H1 (cell line): ENCODE measurements around the gene PUS7L. TPM values are rescaled to one million over a fixed set of nuclear protein-coding genes. Genes with fewer than 3 reads are reported as not detected.
A peak's percentile ranks its signal among the peaks of the same experiment; 100 is the strongest.

Experiments used
- CTCF ChIA-PET: fragments of 300-600 bp; sonication (Branson Sonifier 250); formaldehyde crosslinking; loops from one replicate; lab custom pipeline; 2021; ENCODE audit not compliant: partially characterized antibody; lab: Charles Lee
- POLR2A ChIA-PET: fragments of 300-600 bp; sonication (Branson Sonifier 250); formaldehyde crosslinking; loops from one replicate; lab custom pipeline; 2021; ENCODE audit warnings: inconsistent platforms; ENCODE audit not compliant: partially characterized antibody; lab: Charles Lee
- DNase-seq, 2 experiments: peaks; one replicate each; pipeline versions ENCODE4 v3.0.0 to v3.0.0-alpha.2; 2010 to 2022; ENCODE audit warnings: low spot score in 2 of 2, low read depth in 1 of 2, mixed read lengths in 1 of 2
- FAIRE-seq: peaks from 2 replicates; lab custom pipeline; 2011; peaks lifted over from hg19 to GRCh38; lab: Jason Lieb, UNC
- H2AFZ ChIP-seq: 2 replicates; pipeline ENCODE4 v1.8.1; 2012; ENCODE audit warnings: low read length, inconsistent platforms
- H2AK5ac ChIP-seq: 2 replicates; pipeline ENCODE4 v1.6.1; 2013; ENCODE audit warnings: low read depth, low read length
- H2BK120ac ChIP-seq: replicated peaks from 2 replicates; pipeline ENCODE3; 2013; ENCODE audit warnings: low read depth, low read length, inconsistent platforms
- H2BK12ac ChIP-seq: 2 replicates; pipeline ENCODE4 v1.6.1; 2013; ENCODE audit warnings: low read depth, low read length
- H2BK15ac ChIP-seq: 2 replicates; pipeline ENCODE4 v1.6.1; 2013; ENCODE audit warnings: low read length
- H2BK20ac ChIP-seq: 2 replicates; pipeline ENCODE4 v1.6.1; 2013; ENCODE audit warnings: low read length
- H2BK5ac ChIP-seq: 2 replicates; pipeline ENCODE4 v1.6.1; 2013; ENCODE audit warnings: low read depth, low read length
- H3K14ac ChIP-seq: 2 replicates; pipeline ENCODE4 v1.6.1; 2013; ENCODE audit warnings: inconsistent platforms; ENCODE audit not compliant: insufficient read length
- H3K18ac ChIP-seq: 2 replicates; pipeline ENCODE4 v1.6.1; 2013; ENCODE audit warnings: low read length; ENCODE audit errors: extremely low read depth
- H3K23ac ChIP-seq: 2 replicates; pipeline ENCODE4 v1.6.1; 2013; ENCODE audit warnings: inconsistent platforms; ENCODE audit not compliant: insufficient read length
- H3K23me2 ChIP-seq: 2 replicates; pipeline ENCODE4 v1.6.1; 2013; ENCODE audit warnings: low read depth, low read length
- H3K27ac ChIP-seq: 2 replicates; pipeline ENCODE4 v1.6.1; 2011; ENCODE audit warnings: low read depth, low read length, inconsistent platforms
- H3K27me3 ChIP-seq, 4 experiments: replicated peaks in 1 of 4; 1 replicate in 1 of 4; 2 replicates in 3 of 4; pipeline versions ENCODE4 v1.6.1 to v1.8.1; 2011 to 2013; ENCODE audit warnings: low read length in 3 of 4, mild to moderate bottlenecking in 3 of 4, inconsistent platforms in 2 of 4, mixed read lengths in 2 of 4, moderate library complexity in 1 of 4; ENCODE audit not compliant: control insufficient read depth in 3 of 4, insufficient read depth in 3 of 4; ENCODE audit errors: extremely low read depth in 1 of 4
- H3K36me3 ChIP-seq, 4 experiments: 2 replicates each; pipeline versions ENCODE4 v1.6.1 to v1.8.1; 2011 to 2013; ENCODE audit warnings: mild to moderate bottlenecking in 4 of 4, low read length in 3 of 4, moderate library complexity in 2 of 4, control low read depth in 1 of 4, inconsistent platforms in 1 of 4; ENCODE audit not compliant: insufficient read depth in 4 of 4, control insufficient read depth in 2 of 4
- H3K4ac ChIP-seq: replicated peaks from 2 replicates; pipeline ENCODE3; 2013; ENCODE audit warnings: low read length, low read depth, mixed read lengths, inconsistent platforms; ENCODE audit not compliant: insufficient read length
- H3K4me1 ChIP-seq, 4 experiments: replicated peaks in 1 of 4; 1 replicate in 1 of 4; 2 replicates in 3 of 4; pipeline versions ENCODE4 v1.6.1 to v1.8.1; 2011 to 2013; ENCODE audit warnings: low read length in 3 of 4, inconsistent platforms in 2 of 4, mixed read lengths in 1 of 4; ENCODE audit not compliant: insufficient read depth in 4 of 4, control insufficient read depth in 3 of 4
- H3K4me2 ChIP-seq, 2 experiments: 2 replicates each; pipeline versions ENCODE4 v1.6.1 to v1.8.1; 2011 to 2013; ENCODE audit warnings: low read depth in 2 of 2, low read length in 2 of 2, control low read depth in 1 of 2, inconsistent platforms in 1 of 2, mild to moderate bottlenecking in 1 of 2; ENCODE audit not compliant: insufficient read depth in 1 of 2
- H3K4me3 ChIP-seq, 4 experiments: fragments of 200-600, 300-600 bp in 1 of 4; sonication (generic), shearing (Covaris generic), sonication (Bioruptor Twin) in 1 of 4; 2 replicates each; pipeline versions ENCODE4 v1.5.1 to v1.8.1; 2011 to 2016; ENCODE audit warnings: low read length in 4 of 4, low read depth in 3 of 4, control low read depth in 2 of 4, inconsistent platforms in 2 of 4, mild to moderate bottlenecking in 2 of 4, mixed read lengths in 1 of 4, moderate library complexity in 1 of 4; ENCODE audit not compliant: insufficient read depth in 2 of 4; ENCODE audit errors: extremely low read depth in 1 of 4
- H3K56ac ChIP-seq: replicated peaks from 2 replicates; pipeline ENCODE3; 2013; ENCODE audit warnings: low read depth, mild to moderate bottlenecking, mixed read lengths, low read length, inconsistent platforms; ENCODE audit not compliant: insufficient read length
- H3K79me1 ChIP-seq: 2 replicates; pipeline ENCODE4 v1.6.1; 2013; ENCODE audit warnings: low read depth, low read length, control low read depth
- H3K79me2 ChIP-seq, 2 experiments: 2 replicates each; pipeline versions ENCODE4 v1.6.1 to v1.8.1; 2012 to 2013; ENCODE audit warnings: low read length in 2 of 2, mild to moderate bottlenecking in 2 of 2, inconsistent platforms in 1 of 2; ENCODE audit not compliant: insufficient read depth in 2 of 2, control insufficient read depth in 1 of 2
- H3K9ac ChIP-seq, 4 experiments: replicated peaks in 1 of 4; 1 replicate in 1 of 4; 2 replicates in 3 of 4; pipeline versions ENCODE4 v1.6.1 to v1.8.1; 2011 to 2013; ENCODE audit warnings: low read depth in 3 of 4, low read length in 3 of 4, control low read depth in 2 of 4, mild to moderate bottlenecking in 2 of 4, moderate library complexity in 2 of 4, inconsistent platforms in 1 of 4; ENCODE audit errors: extremely low read depth in 1 of 4
- H3K9me3 ChIP-seq, 2 experiments: 2 replicates each; pipeline versions ENCODE4 v1.6.1 to v1.8.1; 2012 to 2013; ENCODE audit warnings: mild to moderate bottlenecking in 2 of 2, moderate library complexity in 2 of 2, control low read depth in 1 of 2, inconsistent platforms in 1 of 2, low read depth in 1 of 2, low read length in 1 of 2, mixed read lengths in 1 of 2; ENCODE audit not compliant: insufficient read depth in 2 of 2
- H4K20me1 ChIP-seq, 2 experiments: replicated peaks in 1 of 2; 2 replicates each; pipeline versions ENCODE3 to v1.8.1; 2011 to 2013; ENCODE audit warnings: inconsistent platforms in 2 of 2, low read length in 2 of 2, mild to moderate bottlenecking in 1 of 2; ENCODE audit not compliant: insufficient read depth in 2 of 2, control insufficient read depth in 1 of 2
- H4K5ac ChIP-seq: 2 replicates; pipeline ENCODE4 v1.6.1; 2013; ENCODE audit warnings: low read length, low read depth, mixed read lengths, inconsistent platforms; ENCODE audit not compliant: insufficient read length
- H4K8ac ChIP-seq: 2 replicates; pipeline ENCODE4 v1.8.0; 2013; ENCODE audit warnings: mild to moderate bottlenecking, moderate library complexity, low read length, inconsistent platforms; ENCODE audit not compliant: insufficient read depth; ENCODE audit errors: extremely low read depth
- H4K91ac ChIP-seq: replicated peaks from 2 replicates; pipeline ENCODE3; 2013; ENCODE audit warnings: low read length, mixed read lengths, inconsistent platforms; ENCODE audit not compliant: insufficient read length
- EP300 ChIP-seq, 2 experiments: IDR thresholded peaks; 1 replicate in 1 of 2; 2 replicates in 1 of 2; pipeline ENCODE4 v1.6.1; 2011 to 2012; ENCODE audit warnings: low read depth in 2 of 2, low read length in 2 of 2, mild to moderate bottlenecking in 2 of 2, borderline replicate concordance in 1 of 2, inconsistent platforms in 1 of 2, moderate library complexity in 1 of 2
- TEAD4 ChIP-seq: IDR thresholded peaks from 2 replicates; pipeline ENCODE4 v1.6.1; 2012; ENCODE audit warnings: low read depth, low read length, inconsistent platforms, mixed read lengths
- WGBS, 2 experiments: shearing (Covaris generic) in 1 of 2; methylation state at CpG; one replicate each; pipeline versions ENCODE4 v1.1.6 to v1.1.7; 2013 to 2015; ENCODE audit warnings: low lambda C conversion rate in 2 of 2, mixed read lengths in 2 of 2, inconsistent platforms in 1 of 2, low coverage in 1 of 2, missing lambda C conversion rate in 1 of 2; ENCODE audit not compliant: insufficient replicate concordance in 2 of 2, insufficient coverage in 1 of 2, insufficient read length in 1 of 2; ENCODE audit errors: extremely low coverage in 1 of 2, missing lambda C conversion rate in 1 of 2; 5-methylcytosine and 5-hydroxymethylcytosine counted together
- polyA plus RNA-seq, 7 experiments: library from polyadenylated mRNA; depleted of rRNA in 3 of 7; stranded (reverse) in 5 of 7; unstranded in 2 of 7; fragments of >200 nt in 5 of 7; fragments of 200-250 nt in 2 of 7; gene quantifications; 1 replicate in 5 of 7; 2 replicates in 1 of 7; 4 replicates in 1 of 7; pipeline versions ENCODE4 v1.2.1 to v1.2.3, GENCODE V29; 2011 to 2013; ENCODE audit warnings: missing spikeins in 2 of 7, mixed read lengths in 2 of 7
- total RNA-seq: library from RNA; stranded (reverse); fragmentation: NEBNext Ultra II Directional; extraction: Animal tissue kit (Norgen Biotek cat#: 25700); gene quantifications from 2 replicates; pipeline ENCODE4 v1.2.1, GENCODE V29; 2021

Gene PUS7L
- total and polyA plus RNA-seq, 2 of the 8 experiments (the other 6 are each of a cell fraction or from before 2014, with no cell fraction given), result 3.6 to 26.8 TPM

GRCh38 chr12:43675048-43675904 is 83.3 kb downstream of the PUS7L start:
- Histone ChIP-seq H3K18ac (no peak overlapping the region), H3K4ac (no peak overlapping the region), H2BK12ac (no peak overlapping the region), H2BK5ac (no peak overlapping the region), H3K4me3 (no peak overlapping the region), H3K23ac (no peak overlapping the region), H2BK15ac (no peak overlapping the region), H4K8ac (no peak overlapping the region), H4K91ac (no peak overlapping the region), H3K9ac (no peak overlapping the region), H3K9me3 (no peaks in the 10 kb centered on the region), H4K20me1 (no peaks in the 10 kb centered on the region), H3K79me1 (no peaks in the 10 kb centered on the region), H2BK20ac (no peak overlapping the region), H3K14ac (no peak overlapping the region), H2BK120ac (no peak overlapping the region), H3K79me2 (no peaks in the 10 kb centered on the region), H3K27me3 (no peaks in the 10 kb centered on the region), H3K4me1 (no peaks in the 10 kb centered on the region; a peak in 1 of 7 replicates), H3K56ac (no peak overlapping the region), H3K36me3 (no peaks in the 10 kb centered on the region), H4K5ac (no peak overlapping the region), H2AK5ac (no peak overlapping the region), H3K4me2 (no peak overlapping the region), H2AFZ (no peak overlapping the region), H3K23me2 (no peaks in the 10 kb centered on the region), H3K27ac (no peak overlapping the region)
- TF ChIP-seq TEAD4 (peak; percentile 85), EP300 (IDR thresholded peaks at IDR 0.05; ENCODE audit: borderline replicate concordance in 1 of 2, low read depth in 2 of 2, low read length in 2 of 2) (no peak)
- ChIA-PET POLR2A (no interaction called here), CTCF (interaction anchor here (0.9 to 2.1 kb wide), 9 partner anchors 8 to 31 kb away, joined by 3 to 7 read pairs (median 3); no protein-coding TSS in a partner anchor)
- DNase-seq, result no peak
- FAIRE-seq, result no peak
- 87% methylated on average over 6 of the region's 6 CpGs; no CpG with 5 or more reads in 1 of the 2 experiments for WGBS, 2 experiments
